Heart left ventricle (tissue), 13 donors: ENCODE results near the gene GRM1.

Experiments
- CTCF ChIP-seq, 12 donors: fragments of 200-600 bp; sonication (generic) in 4 of 12; IDR thresholded peaks; one replicate each; pipeline versions ENCODE4 v1.5.0 to v1.8.0; 2018 to 2022; ENCODE audit warnings: antibody characterized with exemption in 12 of 12, mild to moderate bottlenecking in 5 of 12
- POLR2A ChIP-seq, 2 donors: fragments of 450-650 bp; IDR thresholded peaks; one replicate each; pipeline ENCODE4 v1.6.1; 2017; ENCODE audit warnings: antibody characterized with exemption in 2 of 2, mild to moderate bottlenecking in 2 of 2, moderate library complexity in 2 of 2
- donor health status: ischemic (EF 13 %, LVEDD 7.1; RV severe dilation, severe dysfunction).
- donor health status: DM: no; HTN: yes; CAD: no.
- donor health status: DM: no; HTN: no; CAD: no.
- donor health status: ischemic (EF 25% LVEDD 6.9; RV normal size, moderate dysfunction).
- donor health status: ischemic (EF 25% LVEDD 5.7; RV mildly dilated, moderate dysfunction).
- donor health status: ischemic (EF 35%, LVEDD 5.7; RV mildly dilated, moderate dysfunction).
- donor health status: nonischemic (EF 11% LVEDD 7.7; RV severe dilation, severe dysfunction).
- donor health status: DM: yes; HTN: yes; CAD: no.
- donor health status: PGD.
- donor health status: ischemic (EF 29% LVEDD 5.4; RV normal size, mild dysfunction).
- donor health status: nonischemic (EF 23%, LVEDD 6.1; RV moderate dilation, normal function).

DNA sequence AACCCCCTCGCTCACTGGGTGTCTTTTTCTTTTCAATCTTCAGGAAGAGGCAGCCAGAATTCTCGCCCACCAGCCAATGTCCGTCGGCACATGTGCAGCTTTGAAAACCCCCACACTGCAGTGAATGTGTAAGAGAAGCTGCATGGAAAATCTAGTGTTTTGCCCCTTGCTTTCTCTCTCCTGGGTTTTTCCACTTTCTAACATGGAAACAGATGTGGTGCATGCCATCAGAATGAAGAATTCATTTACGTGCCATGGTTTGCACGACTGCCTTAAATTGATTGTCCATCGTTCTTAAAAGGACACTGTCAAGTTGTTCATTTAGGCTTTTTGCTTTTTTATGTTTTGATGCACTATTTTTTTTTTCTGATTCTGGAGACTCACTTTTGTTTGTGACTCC lies 397.7 kb downstream of the GRM1 start:
- TF ChIP-seq CTCF (IDR thresholded peaks at IDR 0.05), result no peak
- TF ChIP-seq POLR2A (IDR thresholded peaks at IDR 0.05), result no peak
